Fibroblast of the conjunctiva (primary cell): ENCODE results near the gene TEAD2.
"Not testable (repeated sequence)": the region's sequence is repeated elsewhere in the genome, so short reads cannot be mapped to it uniquely, and the experiment has no call there.

Source experiments
- DNase-seq: peaks from one replicate; pipeline ENCODE4 v3.0.0-alpha.2; 2010; ENCODE audit warnings: low read depth

The TEAD2 gene

DNA sequence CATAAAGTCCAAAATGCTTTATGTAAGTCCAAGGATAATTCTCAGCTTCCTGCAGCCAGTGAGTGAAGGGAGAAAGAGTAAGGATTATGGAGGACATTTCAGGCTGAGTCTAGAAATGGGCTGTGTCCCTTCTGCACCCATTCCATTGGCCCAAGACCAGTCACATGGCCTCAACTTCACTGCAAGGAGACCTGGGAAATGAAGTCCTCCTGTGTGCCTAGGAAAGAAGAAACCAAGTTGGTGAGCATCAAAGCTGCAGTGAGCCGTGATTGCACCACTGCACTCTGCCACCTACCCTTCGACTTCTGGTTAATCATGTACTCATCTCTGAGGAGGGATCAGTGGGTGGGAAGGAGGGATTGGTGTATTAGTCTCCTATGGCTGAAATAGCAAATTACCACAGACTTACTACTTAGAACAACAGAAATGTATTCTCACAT is 30.6 kb downstream of the TEAD2 start:
- DNase-seq = peak; percentile 22

GRCh38 chr19:49331187-49331586 is 31.0 kb downstream of the TEAD2 start:
- DNase-seq = not testable (repeated sequence)

- DNase-seq = no peak
Measured at GRCh38 chr19:49328741-49329140, 33.5 kb downstream of the TEAD2 start.

- DNase-seq = no peak
Measured at GRCh38 chr19:49327878-49328544, 34.2 kb downstream of the TEAD2 start.

GRCh38 chr19:49326165-49326704 is 36.0 kb downstream of the TEAD2 start:
- no peak for DNase-seq

GRCh38 chr19:49325756-49326155 is 36.5 kb downstream of the TEAD2 start:
- not testable (repeated sequence) for DNase-seq

DNA sequence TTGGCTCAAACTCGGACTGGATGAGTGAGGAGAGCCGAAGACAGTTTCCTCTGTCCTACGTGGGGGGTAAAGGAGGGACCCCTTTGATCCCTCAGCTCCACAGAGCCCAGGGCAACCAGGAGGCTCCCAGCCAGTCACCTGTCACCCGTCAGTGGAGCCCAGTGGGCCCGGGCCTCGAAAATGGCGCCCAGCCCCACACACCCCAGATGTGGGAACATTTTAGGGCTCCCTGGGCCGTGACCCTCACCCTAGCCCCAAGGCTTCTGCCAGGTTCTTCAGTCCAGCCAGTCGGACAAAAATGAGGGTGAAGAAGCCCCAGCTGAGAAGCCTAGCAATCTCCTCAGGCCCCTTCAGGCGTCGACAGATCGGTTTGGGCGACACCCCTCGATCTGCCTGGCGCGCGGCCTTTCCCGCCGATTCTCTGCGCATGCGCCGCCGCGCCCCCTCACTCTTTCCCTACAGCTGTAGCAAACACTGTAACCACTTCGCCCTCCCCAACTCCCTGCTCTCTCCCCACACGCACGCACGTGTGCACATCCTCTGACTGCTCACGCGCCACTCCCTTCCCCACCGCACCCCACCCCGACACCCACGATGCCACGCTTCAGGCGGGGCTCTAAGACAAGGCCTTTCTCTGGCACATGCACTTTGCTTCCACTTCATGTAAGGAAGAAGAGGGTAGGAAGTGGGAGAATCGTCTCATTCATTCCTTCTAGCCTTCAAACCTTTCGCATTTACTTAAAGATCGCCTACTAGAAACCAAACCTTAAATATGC is 37.2 kb downstream of the TEAD2 start, which contains the start of gene SLC6A16:
SLC6A16 (minus strand) TSS at position 391 of the 776 bp plus-strand sequence. CDS start 13,844 bp downstream, outside the sequence.
- no peak for DNase-seq

DNA sequence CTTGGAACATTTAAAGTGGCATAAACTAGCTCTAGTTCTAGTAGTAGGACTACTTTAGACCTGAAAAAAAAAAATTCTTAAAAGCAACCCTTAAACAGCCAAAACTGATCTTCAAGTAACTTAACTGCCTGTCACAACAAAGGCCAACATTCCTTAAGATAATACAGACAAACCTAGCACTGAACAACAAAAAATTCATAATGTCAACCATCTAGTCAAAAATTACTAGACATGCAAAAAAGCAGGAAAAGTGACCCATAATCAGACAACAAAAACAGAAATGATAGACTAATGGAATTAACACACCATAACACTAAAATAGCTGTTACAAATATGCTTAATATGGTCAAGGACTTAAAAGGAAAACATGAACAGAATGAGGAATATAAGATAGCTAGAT is 43.9 kb downstream of the TEAD2 start:
- DNase-seq = no peak

DNA sequence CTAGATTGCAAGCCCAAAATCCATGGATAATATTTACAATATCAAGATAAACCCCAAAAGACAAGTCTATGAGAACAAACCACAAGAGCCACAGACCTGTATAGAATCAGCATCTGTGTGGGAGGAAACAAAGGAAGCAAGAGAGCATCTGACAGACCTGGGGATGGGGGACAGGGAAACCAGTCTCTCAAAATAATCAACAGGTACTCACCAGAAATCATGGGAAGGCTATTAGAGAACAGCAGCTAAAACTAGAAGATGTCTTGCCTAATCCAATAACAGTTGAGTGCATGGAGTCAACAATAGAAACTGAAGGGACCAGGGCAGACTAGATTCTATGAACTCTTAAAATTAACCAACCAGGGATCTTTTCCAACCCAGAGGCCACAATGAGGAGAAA is 45.9 kb downstream of the TEAD2 start:
- no peak for DNase-seq

DNA sequence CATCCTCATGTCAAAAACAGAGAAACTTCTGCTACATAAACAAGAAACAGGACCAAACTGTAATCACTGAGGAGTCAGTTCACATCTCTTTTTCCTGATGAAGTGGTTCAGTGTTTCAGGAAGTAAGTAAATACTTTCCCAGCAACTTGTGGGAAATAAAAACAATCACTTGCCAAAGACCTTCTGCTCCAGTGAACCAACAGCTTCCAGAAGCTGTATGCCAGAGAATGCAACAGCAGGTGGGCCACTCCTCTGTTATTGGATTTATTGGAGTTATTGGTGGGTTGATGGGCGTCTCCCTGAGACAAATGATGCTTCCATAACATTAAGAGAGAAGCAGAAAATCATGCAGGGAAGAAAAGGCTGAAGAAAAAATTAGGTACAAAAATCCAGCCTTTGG is 47.1 kb downstream of the TEAD2 start:
- DNase-seq = no peak

DNA sequence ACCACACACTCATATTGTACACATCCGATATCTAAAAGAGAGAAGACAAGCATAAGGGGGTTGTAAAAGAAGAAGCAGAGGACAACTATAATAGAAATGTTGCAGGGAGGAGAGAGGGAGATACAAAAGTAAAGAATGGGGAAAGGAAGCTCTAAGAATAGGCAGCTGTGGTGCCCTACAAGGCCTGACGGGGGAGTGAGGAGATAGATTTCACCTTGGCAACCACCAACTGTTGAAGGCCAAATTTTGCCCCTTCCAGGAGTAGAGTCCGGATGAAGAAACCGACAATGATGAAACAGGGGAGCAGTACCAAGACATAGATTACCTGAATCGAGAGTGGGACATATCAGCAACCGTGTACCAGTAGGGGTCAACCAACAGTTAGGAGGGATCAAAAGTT is 53.1 kb downstream of the TEAD2 start:
- DNase-seq = no peak

DNA sequence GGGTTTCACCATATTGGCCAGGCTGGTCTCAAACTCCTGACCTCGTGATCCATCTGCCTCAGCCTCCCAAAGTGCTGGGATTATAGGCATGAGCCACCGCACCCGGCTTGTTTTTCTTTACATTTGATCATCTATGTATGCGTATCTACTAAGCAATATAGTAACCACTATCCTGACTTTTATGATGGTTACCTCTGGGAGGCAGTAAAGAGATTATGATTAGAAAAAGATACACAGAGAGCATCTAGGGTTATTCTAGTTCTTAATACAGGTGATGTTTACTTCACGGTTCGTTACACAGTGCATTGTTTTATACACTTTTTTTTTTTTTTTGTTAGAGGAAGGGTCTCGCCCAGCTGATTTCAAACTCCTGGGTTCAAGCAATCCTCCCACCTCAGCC is 55.5 kb downstream of the TEAD2 start:
- DNase-seq = not testable (repeated sequence)

DNA sequence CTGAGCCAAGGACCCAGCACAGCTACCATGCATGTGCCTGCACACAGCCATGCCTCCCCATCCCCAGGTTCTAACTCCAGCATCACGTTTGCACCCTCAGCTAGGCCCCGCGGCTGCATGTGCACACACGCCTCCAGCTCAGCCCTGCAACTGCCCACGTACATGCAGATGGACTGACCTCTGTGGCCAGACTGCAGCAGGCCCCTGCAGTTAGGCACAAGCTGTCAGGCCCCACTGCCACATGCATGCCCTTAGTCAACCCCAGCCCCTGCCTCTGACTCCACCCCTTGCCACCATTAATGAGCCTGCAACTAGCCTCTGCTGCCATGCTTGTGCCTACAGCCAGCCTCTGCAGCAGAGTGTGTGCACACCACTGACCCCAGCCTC is 60.4 kb downstream of the TEAD2 start:
- no peak for DNase-seq

DNA sequence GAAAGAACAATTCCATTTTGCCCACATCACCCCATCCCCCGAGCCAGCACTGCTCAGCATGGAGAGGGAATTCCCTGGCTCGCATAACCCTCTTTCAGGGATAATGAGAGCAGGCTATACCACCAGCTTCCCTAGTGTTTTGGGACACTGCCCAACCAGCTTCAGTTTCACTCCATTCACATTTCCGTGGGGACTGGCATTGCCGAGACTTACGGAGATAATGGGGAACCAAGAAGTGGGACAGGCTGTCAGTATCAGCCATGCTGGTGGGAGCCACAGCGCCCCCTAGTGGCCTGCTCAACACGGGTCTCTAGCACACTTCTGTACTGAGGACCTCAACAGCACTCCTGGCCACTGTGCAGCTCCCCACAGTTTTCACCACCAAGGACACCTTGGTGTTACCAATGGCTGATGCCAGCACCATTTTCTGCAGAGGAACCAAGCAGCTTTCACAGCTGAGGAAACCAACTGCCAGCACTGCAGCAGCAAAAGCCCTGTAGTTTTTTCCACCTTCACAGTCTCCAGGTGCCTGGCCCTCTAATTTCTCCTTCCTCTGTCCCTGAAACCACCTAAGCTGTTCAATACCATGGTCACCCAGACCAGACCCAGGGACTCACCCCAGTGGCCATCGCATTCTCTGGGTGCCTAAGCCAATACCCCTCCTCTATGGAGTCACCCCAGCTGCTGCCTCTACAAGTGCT is 60.9 kb downstream of the TEAD2 start:
- peak; percentile 21 for DNase-seq

GRCh38 chr19:49298653-49299052 is 63.6 kb downstream of the TEAD2 start:
- not testable (repeated sequence) for DNase-seq

DNA sequence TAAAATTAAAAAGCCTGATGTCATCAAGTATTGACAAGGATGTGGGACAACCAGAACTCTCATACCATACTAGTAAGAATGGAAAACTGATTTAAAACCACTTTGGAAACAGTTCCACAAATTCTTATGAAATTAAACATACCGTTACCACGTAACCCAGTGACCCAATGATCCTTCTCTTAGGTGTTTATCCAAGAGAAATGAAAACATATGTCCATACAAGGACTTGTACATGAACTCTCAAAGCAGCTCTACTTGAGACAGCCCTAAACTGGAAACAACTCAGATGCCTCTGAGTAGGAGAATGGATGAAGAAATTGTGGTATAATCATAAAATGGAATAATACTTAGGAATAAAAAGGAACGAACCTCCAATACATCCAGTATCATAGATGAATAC is 64.8 kb downstream of the TEAD2 start:
- DNase-seq = peak; percentile 24

- DNase-seq = no peak
Measured at GRCh38 chr19:49295208-49295880, 66.9 kb downstream of the TEAD2 start.

GRCh38 chr19:49294401-49294800 is 67.8 kb downstream of the TEAD2 start:
- no peak for DNase-seq
